Ovary (tissue), 9 donors: ENCODE results near the gene SEMA6A. TPM values are rescaled to one million over a fixed set of nuclear protein-coding genes. Genes with fewer than 3 reads are reported as not detected.

Experiments used
- DNase-seq, 5 donors: peaks; one replicate each; pipeline ENCODE4 v3.0.0-alpha.2; 2019 to 2020
- H3K27ac ChIP-seq, 2 donors: fragments of 200-600 bp; one replicate each; pipeline versions ENCODE4 v1.5.1 to v1.8.0; 2019 to 2022
- H3K27me3 ChIP-seq: fragments of 200-600 bp; one replicate; pipeline ENCODE4 v1.8.0; 2022
- H3K36me3 ChIP-seq: fragments of 200-600 bp; sonication (generic); one replicate; pipeline ENCODE4 v1.5.1; 2019
- H3K4me1 ChIP-seq: one replicate; pipeline ENCODE4 v1.8.1; 2013; ENCODE audit warnings: mild to moderate bottlenecking, moderate library complexity; ENCODE audit not compliant: insufficient read depth
- H3K4me3 ChIP-seq: fragments of 200-600 bp; sonication (generic); one replicate; pipeline ENCODE4 v1.5.1; 2017
- H3K9me3 ChIP-seq, 2 donors: fragments of 200-600 bp in 1 of 2; sonication (generic) in 1 of 2; one replicate each; pipeline versions ENCODE4 v1.5.1 to v1.8.1; 2013 to 2019; ENCODE audit warnings: mild to moderate bottlenecking in 1 of 2, moderate library complexity in 1 of 2
- EP300 ChIP-seq: sonication (generic); formaldehyde crosslinking; IDR thresholded peaks from one replicate; pipeline ENCODE4 v1.6.1; 2017; ENCODE audit warnings: antibody characterized with exemption
- POLR2A ChIP-seq: fragments of 450-650 bp; IDR thresholded peaks from one replicate; pipeline ENCODE4 v1.6.1; 2017; ENCODE audit warnings: antibody characterized with exemption, mild to moderate bottlenecking, moderate library complexity
- WGBS, 3 donors: extraction: QIAGEN DNeasy Blood & Tissue Kit in 1 of 3; methylation state at CpG; one replicate each; pipeline versions ENCODE4 v1.1.5 to v1.1.7; 2013 to 2017; 5-methylcytosine and 5-hydroxymethylcytosine counted together
- intact Hi-C, 4 donors: fragments of 100-400 bp; cut with DNase I; formaldehyde crosslinking; loops; one replicate each; pipeline versions ENCODE4 v1.11.0 to v1.15.1; 2022 to 2023
- polyA plus RNA-seq, 2 donors: library from polyadenylated mRNA; stranded (reverse); fragments of 200-250 nt in 1 of 2; fragments of 350-450 nt in 1 of 2; fragmentation: Illumina TruSeq in 1 of 2; extraction: RNeasy Lipid Tissue Mini Kit (QIAGEN cat#74804) in 1 of 2; gene quantifications; one replicate each; pipeline ENCODE4 v1.2.3, GENCODE V29; 2013 to 2014
- total RNA-seq, 7 donors: library from RNA; depleted of rRNA in 2 of 7; stranded (reverse); fragments of >200 nt in 2 of 7; fragmentation: NEBNext Ultra II Directional in 3 of 7; extraction: Animal tissue kit (Norgen Biotek cat#: 25700) in 3 of 7; gene quantifications; one replicate each; pipeline versions ENCODE4 v1.1.0 to v1.2.4, GENCODE V29; 2016 to 2023
- TF ChIP-seq, protein P1 (sequence below), 3 donors: fragments of 450-650 bp in 2 of 3; fragments of 200-600 bp in 1 of 3; IDR thresholded peaks; one replicate each; pipeline versions ENCODE4 v1.5.1 to v1.8.0; 2016 to 2022; ENCODE audit warnings: antibody characterized with exemption in 3 of 3, mild to moderate bottlenecking in 1 of 3
- donor health status: DM: no; HTN: no; CAD: no; lungs with moderate emphysema.
- donor health status: DM: no; HTN: no; CAD: no.
- donor health status: Bipolar disorder and iron deficiency.
- donor health status: DM: yes; HTN: yes; CAD: no.
- donor health status: DM: no; HTN: no; CAD: no.
- donor health status: DM: yes; HTN: yes; CAD: no.

Gene SEMA6A
- total and polyA plus RNA-seq, 9 donors = 5.7 to 57.1 (median 26.3) TPM

DNA sequence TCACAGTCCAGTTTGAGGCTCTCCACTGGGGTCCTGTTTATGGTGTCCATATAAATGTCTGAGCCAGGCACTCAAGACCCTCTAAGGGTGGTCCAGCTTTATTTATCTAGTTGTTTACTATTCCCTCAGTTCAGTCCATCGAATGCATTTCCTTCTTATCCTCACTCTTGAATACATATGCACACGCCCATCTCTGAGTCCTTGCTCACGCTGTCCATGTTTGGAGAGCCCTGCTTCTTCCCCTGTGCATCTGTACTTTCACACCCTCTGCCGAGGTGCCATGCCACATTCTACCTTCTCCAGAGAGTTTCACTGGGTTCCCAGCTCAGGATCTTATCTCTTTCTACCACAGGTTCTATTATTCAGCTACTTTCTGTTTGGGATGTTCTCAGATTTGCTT is 30.2 kb upstream of the SEMA6A start:
- DNase-seq = no peak
- TF ChIP-seq EP300 (no peak), POLR2A (no peak)
- TF ChIP-seq, protein P1, sequence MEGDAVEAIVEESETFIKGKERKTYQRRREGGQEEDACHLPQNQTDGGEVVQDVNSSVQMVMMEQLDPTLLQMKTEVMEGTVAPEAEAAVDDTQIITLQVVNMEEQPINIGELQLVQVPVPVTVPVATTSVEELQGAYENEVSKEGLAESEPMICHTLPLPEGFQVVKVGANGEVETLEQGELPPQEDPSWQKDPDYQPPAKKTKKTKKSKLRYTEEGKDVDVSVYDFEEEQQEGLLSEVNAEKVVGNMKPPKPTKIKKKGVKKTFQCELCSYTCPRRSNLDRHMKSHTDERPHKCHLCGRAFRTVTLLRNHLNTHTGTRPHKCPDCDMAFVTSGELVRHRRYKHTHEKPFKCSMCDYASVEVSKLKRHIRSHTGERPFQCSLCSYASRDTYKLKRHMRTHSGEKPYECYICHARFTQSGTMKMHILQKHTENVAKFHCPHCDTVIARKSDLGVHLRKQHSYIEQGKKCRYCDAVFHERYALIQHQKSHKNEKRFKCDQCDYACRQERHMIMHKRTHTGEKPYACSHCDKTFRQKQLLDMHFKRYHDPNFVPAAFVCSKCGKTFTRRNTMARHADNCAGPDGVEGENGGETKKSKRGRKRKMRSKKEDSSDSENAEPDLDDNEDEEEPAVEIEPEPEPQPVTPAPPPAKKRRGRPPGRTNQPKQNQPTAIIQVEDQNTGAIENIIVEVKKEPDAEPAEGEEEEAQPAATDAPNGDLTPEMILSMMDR (IDR thresholded peaks at IDR 0.05) = no peak

DNA sequence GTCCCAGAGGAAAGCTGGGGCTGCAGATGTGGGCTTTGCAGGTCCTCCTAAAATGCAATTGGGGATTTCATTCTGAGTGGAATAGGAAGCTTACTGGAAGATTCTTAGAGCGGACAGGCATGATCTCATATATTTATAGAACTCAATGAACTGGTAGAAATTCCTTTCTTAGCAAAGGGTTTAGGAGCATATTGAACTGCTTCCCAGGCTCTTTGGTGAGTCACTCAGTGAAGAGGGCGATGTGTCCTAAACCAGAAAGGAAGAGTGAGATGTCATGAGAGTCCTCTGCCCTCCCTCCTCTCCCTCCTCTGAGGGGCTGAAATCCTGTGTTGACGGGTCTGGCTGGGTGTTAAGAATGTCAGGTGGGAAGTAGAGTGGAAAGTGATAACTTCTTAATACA is 26.3 kb upstream of the SEMA6A start:
- DNase-seq = no peak
- intact Hi-C loops = no loop called here
- Histone ChIP-seq H3K4me1 (peaks cover 1% of the 10 kb centered on the region), H3K9me3 (no peaks in the 10 kb centered on the region), H3K27ac (no peak overlapping the region), H3K27me3 (no peaks in the 10 kb centered on the region), H3K4me3 (no peak overlapping the region), H3K36me3 (no peaks in the 10 kb centered on the region)
- WGBS, 3 donors = 14 to 27% (median 16%) methylated on average over 3 of the region's 3 CpGs
- TF ChIP-seq, protein P1 (IDR thresholded peaks at IDR 0.05) = no peak
- no peak for TF ChIP-seq EP300
- no peak for TF ChIP-seq POLR2A

More for the DNA sequence above, 30.2 kb upstream of the SEMA6A start:
- Histone ChIP-seq H3K27ac (no peak overlapping the region), H3K4me3 (no peak overlapping the region), H3K36me3 (no peaks in the 10 kb centered on the region), H3K9me3 (no peaks in the 10 kb centered on the region), H3K4me1 (peaks cover 1% of the 10 kb centered on the region), H3K27me3 (no peaks in the 10 kb centered on the region)
- intact Hi-C loops = no loop called here
- WGBS, 3 donors = 65 to 87% (median 75%) methylated on average over 4 of the region's 4 CpGs

DNA sequence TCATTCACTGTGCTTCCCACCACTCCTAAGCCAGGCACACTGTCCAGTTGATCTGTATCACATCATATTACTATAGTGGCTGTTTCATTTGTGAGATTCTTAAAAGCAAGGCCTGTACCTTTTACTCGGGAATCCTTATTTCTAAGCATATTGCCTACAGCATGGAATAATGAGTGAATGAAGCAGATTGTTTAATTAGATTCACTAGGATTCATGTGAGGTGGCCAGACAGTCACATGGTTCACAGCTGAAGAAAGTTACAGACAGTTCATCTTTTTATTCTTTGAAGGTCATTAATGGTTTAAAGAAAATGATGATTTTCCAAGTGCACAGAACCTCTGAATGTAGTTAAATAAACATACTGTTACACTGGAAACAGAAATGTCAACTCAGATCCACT is 24.3 kb upstream of the SEMA6A start:
- Histone ChIP-seq H3K4me1 (peaks cover 1% of the 10 kb centered on the region), H3K4me3 (no peak overlapping the region), H3K27ac (no peak overlapping the region), H3K27me3 (no peaks in the 10 kb centered on the region), H3K9me3 (no peaks in the 10 kb centered on the region), H3K36me3 (no peaks in the 10 kb centered on the region)
- no peak for DNase-seq
- no peak for TF ChIP-seq POLR2A
- 82 to 97% (median 85%) methylated on average over 1 of the region's 1 CpG for WGBS, 3 donors
- intact Hi-C loops = no loop called here

DNA sequence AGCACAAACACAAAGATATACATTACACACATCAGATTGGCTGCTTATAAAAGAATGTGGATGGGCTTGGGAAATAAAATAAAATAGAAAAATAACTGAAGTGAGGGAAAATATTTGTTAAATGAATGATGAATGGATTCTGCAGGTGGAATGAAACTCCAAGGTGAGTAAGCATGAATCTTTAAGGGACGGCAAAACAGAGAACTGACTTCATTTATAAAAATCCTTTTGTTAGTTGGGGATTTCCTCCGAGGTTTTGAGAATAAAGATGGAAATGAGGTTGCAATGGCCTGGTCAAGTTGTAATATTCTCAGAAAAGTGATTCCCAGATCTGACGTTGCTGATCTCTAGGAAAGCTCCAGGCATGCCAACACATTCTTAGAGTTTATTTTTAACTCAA is 20.9 kb upstream of the SEMA6A start:
- Histone ChIP-seq H3K27ac (no peak overlapping the region), H3K9me3 (no peaks in the 10 kb centered on the region), H3K4me1 (no peaks in the 10 kb centered on the region), H3K36me3 (no peaks in the 10 kb centered on the region), H3K4me3 (no peak overlapping the region), H3K27me3 (no peaks in the 10 kb centered on the region)
- intact Hi-C loops = no loop called here
- DNase-seq = no peak
- TF ChIP-seq, protein P1 (IDR thresholded peaks at IDR 0.05) = no peak
- TF ChIP-seq EP300 (no peak), POLR2A (no peak)
- WGBS, 3 donors = 48 to 67% (median 62%) methylated on average over 3 of the region's 3 CpGs

DNA sequence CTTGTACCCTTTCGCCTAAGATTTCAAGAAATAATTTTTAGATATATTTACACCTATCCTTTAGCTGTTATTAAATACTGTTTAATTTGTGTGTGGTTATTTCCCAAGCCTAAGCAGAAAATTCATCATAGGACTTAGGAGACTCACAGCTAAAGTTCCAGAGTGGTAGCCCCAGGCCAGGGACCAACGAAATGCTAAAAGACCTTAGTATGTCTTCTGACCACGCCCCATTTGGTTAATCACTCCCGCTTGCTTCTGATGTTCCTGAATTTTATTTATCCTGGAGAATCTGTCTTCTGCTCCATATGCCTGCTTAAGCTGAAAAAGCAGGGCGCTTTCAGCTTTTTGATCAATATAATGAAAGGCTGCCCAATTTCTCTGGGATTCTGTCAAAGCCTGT is 18.7 kb upstream of the SEMA6A start:
- TF ChIP-seq EP300 = no peak
- TF ChIP-seq, protein P1 (IDR thresholded peaks at IDR 0.05) = no peak
- no peak for TF ChIP-seq POLR2A
- WGBS, 3 donors = 94 to 97% (median 94%) methylated on average over 5 of the region's 5 CpGs
- Histone ChIP-seq H3K27me3 (no peaks in the 10 kb centered on the region), H3K27ac (no peak overlapping the region), H3K4me3 (no peak overlapping the region), H3K9me3 (no peaks in the 10 kb centered on the region), H3K36me3 (no peaks in the 10 kb centered on the region), H3K4me1 (no peaks in the 10 kb centered on the region)
- no peak for DNase-seq
- intact Hi-C loops = no loop called here
